HG03521 (cell line): ENCODE data around the gene MYBPH.

Source experiments
- ATAC-seq: cut with Tn5 transposase; IDR thresholded peaks from one replicate; pipeline ENCODE4 v1.9.1; 2021; ENCODE audit warnings: mild to moderate bottlenecking, moderate library complexity; ENCODE audit not compliant: unreplicated experiment

The MYBPH gene

DNA sequence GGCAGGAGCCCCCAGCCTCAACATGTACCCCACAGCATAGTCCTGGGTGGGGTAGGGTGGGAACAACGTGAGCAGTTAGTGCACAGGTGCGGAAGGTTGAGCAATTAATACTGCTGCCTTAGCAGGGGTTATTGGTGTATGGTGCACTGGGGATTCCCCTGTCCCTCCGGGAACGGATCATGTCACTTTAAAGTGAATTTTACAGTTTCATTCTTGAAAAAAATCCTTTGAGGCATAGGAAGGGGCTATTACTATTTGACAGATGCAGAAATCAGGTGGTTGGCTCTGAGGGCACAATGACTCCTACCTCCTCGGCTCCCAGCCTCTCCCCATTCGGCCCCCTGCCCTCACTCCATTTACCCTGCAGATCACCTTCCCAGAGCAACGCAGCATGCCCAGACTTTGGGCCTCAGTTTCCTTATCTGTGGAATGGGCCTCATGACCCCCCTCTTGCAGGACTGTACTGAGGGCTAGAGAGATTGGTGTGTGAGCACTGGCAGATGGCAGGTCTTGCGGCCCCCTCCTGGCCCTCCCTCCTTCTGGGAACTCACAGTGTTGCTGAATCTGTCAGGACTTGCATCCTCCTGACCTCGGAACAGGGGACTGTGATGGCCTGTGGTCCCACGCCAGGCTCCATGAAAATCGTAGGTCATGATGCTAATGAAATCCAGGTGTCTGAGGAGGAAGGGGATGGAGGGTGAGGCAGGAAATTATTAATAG, 5.1 kb upstream of the MYBPH start:
- no peak for ATAC-seq

DNA sequence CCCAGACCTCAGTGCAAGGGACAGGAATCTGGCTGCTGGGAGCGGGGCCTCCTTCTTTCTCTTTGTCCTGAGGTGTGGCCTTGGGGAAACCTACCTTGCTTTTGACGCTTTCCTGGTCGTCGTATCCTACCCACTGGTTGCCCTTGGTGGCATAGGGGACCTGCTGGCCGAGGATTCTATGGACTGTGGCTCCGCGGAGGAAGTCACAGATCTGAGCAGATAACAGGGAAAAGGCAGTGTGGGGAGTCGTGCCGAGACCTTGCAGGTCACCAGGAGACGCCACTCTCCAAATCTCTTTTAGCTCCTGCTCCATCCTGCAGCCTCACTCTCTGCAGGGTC, 4.0 kb upstream of the MYBPH start:
- no peak for ATAC-seq

DNA sequence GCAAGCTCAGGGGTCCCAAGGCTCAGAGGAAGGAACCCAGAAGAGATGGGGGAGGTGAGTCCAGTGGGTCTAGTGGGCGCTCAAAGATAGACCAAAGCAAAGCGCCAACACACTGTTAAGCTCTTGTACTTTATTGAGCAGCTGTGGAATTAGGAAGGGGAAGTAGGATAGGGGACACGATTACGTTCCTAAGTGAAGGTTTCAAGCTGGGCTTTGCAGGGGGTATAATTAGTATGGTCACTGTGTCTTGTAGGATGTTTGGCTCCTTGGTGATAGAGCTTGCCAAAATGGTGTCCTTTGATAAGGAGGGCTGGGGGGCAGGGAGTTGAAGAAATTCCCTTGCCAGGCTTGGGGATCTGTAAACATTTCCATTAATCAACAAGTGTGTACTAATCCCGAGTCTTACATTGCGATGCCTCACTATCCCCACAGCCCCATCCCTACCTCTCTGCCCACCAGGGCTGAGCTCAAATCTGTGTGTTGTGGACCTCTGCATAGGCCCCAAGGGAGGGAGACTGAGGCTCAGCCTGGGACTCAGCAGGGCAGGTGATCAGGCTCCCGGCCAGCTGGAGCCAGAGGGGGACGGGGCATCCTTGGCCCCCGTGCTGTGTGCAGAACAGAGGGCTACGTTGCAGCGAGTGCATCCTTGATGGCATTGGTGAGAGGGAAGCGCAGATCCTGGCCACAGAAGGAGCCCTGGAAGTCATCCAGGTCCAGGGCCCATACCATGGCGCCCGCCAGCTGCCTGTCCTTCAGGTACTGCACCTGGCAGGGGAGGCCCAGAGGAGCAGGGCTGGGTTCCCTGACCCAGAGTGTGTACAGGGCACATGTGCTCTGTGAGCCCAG, 3.4 kb upstream of the MYBPH start:
- no peak for ATAC-seq

DNA sequence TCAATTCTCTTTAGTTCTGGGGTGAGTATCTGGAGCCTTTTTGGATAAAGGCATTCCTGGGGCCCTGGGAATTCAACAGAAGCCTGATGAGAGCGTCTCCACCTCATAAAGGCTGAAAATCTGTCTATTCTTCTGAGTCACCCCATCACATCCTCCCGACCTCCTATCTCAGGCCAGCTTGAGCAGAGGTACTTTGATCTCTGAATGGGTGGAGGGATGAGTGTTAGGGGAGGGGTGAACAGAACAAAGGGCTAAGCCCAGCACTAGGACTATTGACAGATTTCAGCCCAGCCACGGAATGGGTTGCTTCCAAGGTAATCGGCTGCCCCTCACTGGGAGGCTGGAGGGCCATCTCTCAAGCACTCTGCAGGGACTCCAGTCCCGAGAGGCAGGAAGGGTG, 2.5 kb upstream of the MYBPH start:
- no peak for ATAC-seq

DNA sequence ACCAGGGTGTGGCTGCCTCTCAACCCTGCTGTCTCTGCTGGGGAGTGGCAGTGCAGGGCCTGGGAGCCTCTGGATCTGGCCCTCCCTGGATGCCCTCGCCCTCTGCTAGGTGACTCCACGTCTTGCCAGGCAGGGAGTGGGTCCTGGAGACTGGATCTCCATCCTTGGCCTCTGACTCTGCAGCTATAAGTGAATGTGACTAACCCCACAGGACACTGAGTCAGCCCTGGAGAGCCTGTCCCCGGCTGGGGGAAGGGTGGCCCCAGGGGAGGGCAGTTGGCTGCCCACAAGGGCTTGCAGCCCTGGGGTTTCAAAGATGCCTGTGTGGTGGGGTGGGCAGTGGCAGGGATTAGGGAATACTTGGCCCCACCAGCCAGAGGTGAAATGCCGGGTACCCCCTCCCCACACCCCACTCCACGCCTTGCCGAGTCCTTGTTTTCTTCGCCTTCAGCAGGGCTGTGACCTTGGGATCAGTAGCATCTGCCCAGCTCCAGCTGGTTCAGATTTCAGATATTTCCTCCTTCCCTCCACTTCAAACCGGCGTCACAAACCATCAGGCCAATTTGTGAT, 1.9 kb upstream of the MYBPH start:
- ATAC-seq = no peak

DNA sequence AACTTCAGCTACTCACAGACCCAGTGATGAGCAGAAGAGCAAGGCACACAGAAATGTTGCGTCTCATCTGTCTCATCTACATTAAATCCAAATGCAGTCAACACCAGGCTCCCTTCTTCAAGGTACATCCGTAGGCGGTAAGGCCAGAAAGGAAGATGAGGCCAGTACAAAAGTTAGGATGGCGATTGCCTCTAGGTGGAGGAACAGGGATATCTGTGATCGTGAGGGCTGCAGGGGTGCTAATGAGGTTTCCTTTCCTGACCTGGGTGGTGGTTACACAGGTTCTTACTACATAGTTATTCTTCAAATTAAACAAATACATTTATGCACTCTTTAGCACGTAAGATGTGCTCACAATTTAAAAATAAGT, 1.4 kb upstream of the MYBPH start:
- no peak for ATAC-seq

DNA sequence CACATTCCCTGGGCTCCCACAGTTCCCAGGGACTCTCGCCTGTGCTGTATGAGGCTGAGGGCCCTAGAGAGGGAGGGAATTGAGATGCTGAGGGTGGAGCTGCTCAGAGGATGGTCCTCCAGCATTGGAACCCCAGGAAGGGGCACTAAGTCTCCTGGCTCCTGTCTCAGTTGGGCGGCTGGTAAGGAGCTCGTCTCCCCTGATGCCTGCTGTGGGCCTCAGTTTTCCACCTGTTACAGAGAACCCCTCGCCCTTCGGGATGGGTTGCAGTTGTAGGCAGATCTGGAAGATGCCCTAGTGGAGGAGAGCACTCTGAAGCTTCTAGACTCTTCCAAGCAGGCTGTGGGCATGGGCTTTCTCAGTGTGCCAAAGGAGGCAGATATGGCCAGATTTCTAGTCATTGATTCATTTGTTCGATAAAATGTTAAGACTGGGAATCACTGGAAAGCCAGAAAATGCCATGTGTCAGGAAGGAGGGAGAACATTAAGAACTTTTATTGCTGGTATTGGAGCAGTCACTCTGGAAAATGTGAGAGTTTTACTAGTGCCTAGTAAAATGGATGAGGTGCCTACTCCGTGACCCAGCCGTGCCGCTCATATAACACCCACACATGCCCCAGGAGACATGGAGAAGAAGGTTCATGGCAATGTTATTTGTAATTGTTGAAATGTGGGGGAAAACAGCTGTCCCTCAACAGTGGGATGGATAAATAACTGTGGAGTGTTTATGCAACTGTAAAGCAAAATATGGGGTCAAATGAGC, 828 bp upstream of the MYBPH start:
- no peak for ATAC-seq

DNA sequence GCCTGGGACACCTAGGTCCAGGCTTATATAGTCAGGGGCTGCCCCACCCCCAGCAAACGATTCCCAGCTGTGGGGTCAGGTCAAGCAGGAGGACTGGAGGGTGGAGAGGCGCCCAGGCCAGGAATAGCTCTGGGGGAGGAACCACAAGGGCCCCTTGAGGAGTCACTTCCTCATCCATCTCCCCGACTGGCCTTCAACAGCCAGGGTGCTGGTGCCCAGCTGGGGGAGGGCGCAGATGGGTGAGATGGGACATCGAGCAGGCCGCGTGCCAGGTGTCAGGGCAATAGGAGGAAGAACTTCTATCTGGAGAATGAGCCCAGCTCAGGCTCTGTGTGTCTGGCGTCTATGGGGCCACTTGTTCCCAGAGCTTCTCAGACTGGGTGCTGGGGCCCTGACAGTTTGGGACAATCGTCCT, 208 bp upstream of the MYBPH start:
- ATAC-seq = no peak

DNA sequence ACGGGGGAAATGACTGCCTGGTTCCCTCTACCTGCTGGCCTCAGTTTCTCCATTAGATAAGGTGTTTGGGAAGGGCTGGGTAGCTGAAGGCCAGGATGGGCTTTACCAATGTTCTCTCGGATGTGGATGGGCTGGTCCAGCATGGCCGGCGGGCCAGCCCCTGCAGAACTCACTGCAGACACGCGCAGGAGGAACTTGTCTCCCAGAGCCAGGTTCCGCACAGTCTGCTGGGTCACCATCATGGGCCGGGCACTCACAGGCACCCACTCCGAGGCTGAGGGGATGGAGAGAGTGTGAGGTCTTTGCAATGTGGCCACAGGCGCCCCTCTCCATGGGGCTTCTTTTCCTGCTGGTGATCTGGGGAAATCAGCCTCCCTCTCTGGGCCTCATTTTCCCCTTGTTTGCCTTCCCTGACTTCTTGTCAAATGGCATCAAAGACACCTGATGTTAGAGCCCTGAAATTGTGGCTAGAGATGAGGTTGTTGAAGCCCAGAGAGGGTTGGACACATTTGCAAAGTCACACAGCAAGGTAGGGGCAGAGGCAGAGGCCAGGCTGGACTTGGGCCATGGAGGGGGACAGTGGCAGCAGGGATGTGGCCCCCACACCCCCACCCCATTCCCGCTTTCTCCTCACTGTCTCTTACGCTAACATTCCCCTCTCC, 1.2 kb downstream of the MYBPH start:
- no peak for ATAC-seq

DNA sequence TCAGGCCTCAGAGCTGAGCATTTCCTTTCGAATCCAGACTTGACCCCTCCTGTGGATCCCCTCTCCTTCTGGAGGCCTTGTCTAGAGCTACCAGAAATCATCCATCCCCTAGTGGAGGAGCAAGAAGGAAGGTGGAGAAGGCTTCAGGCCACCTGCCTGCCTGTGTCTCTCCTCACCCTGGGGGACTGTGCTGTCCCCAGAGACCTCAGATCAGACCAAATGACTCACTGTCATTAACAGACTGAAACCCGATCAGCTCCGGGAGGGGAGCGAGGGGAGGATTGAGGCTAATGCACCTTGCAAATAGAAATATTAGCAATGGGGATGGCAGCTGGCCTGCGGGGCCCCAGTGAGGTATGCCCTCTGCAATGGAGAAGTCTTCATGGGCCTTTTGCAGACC, 2.1 kb downstream of the MYBPH start:
- peak; percentile 65 for ATAC-seq

DNA sequence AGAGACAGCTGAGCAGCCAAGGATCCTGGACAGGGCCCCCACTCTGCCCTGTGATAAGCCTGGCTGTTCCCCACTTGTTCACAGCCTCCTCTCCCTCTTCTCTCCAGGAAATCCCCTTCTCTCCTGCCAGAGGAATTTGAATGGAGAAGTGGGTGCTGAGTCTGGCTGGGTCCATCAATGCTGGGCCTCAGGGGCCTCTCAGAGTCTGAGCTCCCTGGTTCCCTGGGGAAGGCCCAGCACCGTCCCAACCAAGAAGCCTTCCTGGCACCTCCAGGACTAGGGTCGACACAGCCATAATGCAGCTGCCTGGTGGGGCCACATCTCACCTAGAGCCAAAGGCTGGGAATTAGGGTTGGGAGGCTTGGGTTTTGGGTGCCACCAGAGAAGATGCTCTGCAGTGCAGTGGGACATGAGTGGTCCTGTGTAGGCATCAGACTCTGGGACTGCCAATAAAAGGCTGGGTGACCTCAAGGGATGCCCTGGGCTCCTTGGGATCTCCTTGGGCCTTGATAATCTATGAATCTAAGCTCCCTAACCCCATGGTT, 2.5 kb downstream of the MYBPH start:
- no peak for ATAC-seq

DNA sequence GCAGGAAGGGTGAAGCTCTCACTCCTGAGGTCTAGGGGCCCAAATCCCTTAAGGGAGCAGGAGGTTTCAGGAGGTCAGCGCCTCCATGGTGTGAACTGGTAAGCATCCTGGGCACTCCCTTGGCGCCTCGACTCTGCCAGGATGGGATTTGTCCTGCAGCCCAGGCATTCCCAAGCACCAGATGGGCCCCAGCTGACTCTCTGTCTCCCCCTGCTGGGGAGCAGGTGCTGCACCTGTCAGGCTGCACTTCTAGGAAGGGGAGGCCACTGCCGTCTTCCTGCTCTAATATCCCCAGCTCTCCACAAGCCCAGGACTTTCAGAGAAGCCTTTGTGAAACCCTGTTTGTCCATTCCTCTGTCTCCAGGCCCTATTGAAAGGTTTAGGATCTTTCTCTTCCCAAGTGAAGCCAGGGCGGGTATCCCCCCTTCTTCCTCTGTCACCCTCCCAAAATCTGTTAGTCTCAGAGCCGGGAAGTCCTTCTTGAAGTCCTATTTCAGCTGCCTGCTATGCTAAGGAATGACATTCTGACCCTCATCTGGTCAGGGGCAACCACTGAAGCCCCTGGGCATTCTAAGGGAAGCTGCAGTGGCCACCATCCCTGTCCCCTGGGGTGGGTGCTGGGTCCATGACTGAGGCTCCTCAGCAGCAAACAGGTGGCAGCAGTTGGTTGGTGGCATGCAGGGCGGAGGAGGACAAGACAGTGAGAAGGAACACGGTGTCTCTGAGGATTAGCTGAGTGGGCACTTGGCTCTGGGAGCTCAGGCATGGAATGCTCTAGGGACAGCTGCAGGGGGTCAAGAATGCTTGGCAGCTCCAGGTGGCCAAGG, 3.2 kb downstream of the MYBPH start:
- no peak for ATAC-seq

DNA sequence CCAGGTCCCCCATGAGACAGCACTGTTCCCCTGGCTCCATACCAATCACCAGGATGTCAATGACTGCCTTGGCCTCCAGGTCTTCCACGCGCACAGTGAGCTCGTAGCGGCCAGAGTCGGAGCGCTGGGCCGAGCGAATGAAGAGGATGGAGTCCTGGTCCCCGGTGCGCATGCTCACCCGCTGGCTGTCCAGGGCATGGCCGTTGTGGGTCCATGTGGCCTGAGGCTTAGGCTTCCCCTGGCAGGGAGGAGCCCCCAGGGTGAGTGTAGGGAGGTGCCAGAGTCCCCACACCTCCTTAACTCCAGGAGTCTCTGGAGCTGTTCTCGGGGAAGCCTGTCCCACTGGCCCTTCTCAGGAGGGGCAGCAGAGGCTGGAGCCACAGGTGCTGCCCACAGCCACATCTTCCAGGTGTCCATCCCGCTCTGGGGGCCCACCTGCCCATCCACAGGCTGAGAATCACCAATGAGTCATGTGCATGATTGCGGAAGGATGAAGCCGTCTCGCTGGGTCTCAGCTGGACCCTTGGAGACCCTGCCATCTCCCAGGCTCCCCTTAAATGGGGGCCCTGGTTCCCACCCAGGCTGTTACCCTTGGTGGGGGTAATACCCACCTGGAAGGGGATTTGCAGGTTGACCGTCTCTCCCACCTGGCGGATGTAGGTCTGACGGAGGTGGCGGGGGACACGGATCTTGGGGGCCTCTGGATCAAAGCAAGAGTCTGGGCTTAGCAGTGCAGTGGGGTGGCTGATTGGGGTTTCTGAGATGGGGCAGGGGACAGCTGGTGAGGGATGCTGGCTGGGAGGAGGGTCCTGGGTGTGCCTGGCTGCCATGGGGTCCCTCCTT, 4.1 kb downstream of the MYBPH start:
- no peak for ATAC-seq

DNA sequence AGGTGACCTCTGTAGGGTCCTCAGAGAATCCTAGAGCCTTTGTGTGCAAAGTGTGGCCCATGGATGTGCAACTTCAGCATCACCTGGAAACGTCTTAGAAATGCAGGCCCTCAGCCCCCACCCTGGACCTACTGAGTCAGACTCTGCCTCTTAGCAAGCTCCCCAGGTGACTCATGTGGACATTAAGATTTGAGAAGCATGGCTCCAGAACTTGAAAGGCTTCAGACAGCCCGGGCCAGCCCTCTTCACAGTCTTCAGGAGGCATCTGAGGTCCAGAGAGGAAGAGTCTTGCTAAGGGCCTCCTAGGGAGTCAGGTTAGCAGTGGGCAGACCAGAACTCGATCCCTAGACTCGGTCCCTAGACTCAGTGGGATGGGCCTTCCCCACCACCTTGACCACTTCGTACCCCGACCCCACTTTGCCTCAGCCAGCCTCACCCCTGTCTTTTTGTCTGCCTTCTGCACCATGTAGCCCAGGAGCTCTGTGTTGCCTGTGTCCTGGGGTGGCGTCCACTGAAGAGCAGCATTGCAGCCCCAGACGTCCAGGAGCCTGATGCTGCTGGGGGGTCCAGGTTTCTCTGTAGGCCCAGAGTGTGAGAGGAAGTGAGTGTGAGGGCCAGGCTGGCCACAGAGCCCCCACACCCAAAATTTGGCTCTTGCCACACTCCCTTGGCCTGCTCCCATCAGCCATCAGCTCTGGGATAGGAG, 4.8 kb downstream of the MYBPH start:
- no peak for ATAC-seq

DNA sequence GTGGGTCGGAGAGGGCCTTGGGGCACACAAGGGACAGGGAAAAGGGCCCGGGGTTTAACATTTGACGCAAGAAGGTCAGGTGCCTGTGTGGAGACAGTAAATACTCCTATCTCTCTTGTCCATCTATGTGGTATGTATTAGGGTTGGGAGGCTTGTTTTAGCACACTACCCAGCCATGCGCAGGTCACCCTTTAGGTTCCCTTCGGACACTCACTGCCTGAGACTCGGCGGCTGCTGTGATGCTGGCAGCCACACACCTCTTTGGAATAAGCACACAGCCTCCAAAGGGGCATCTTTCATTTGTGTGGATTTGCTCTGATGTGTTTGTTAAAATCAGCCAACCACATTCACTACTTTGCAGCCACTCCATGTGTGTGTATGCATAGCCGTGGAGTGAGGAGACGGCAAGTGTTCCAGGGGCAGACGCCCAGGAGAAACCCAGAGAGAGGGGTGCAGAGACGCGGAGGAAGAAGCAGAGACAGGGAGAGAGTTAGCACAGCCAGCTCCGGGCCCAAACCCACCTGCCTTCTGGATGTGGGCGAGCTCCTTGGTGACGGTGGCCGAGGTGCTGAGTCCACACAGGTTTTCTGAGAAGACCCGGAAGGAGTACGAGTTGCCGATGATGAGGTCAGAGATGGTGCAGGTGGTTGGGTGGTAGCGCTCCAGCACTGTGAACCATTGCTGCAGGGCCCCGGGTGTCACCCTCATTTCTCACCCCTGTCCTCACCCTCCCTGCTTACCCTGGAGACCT, 5.7 kb downstream of the MYBPH start:
- ATAC-seq = no peak

DNA sequence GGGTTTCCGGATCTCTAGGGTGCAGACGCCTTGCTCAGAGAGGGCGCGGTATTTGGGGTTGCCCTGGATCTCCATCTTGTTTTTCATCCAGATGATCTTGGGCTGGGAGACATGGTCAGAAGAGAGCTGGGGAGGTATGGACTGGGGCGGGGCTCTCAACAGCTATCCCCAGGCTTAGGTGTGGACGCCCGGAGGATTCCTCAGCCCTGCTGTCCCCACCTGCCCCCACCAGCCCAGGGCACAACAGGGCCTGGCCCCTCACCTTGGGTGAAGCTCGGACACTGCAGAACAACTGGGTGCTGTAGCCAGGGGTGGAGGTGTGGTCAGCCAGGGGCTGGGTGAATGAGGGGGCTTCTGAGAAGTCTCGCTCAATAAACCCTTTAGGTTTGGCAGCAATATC, 6.6 kb downstream of the MYBPH start:
- no peak for ATAC-seq

DNA sequence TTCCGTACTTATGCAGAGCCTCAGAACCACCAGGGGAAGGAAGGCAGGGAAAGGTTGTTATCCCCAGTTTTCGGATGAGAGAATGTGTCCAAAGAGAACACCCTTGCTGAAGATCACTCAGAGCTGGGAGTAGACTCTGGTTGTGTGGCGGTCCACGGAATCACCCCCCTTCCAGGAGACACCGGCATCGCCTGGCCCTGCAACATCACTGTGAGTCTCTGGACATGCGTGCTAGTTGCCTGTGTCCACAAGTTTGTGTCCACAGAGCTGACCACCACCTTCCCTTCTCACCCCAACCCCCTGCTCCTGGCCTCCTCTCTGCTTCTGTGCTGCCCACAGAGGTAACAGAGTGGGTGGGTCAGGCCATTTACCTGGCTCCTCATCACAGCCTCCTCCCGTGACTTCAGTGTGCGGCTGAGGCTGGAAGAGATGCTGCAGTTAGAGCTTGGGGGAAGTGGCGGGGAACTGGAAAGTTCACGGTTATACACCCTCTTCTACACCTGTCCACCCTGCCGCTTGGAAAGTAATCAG, 7.3 kb downstream of the MYBPH start:
- no peak for ATAC-seq

DNA sequence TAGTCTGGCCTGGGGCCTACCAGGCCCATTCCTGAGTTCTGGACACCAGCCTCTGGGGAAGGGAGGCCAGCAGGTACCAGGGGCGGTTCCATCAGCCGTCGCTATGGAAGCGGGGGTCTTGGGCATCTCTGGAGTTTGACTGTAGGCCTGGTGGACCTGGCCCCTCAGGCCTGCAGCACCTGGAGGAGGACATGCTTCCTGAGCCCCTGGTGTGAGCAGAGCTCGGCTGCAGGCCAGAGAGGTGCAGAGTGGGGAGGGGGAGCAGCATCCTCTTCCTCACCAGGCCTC, 7.8 kb downstream of the MYBPH start:
- ATAC-seq = no peak
